Caco-2 (cell line): ENCODE measurements around the gene AMBRA1. TPM values are rescaled to one million over a fixed set of nuclear protein-coding genes. Genes with fewer than 3 reads are reported as not detected.

Source experiments
- BruUV-seq: library from RNA; stranded (reverse); fragments of 400-500 nt; replicated peaks from 2 replicates; lab custom pipeline; 2021; lab: Mats Ljungman, UMichigan
- CTCF ChIA-PET: fragments of 300-600 bp; sonication (Branson Sonifier 250); formaldehyde crosslinking; loops from one replicate; lab custom pipeline; 2022; ENCODE audit warnings: antibody characterized with exemption; lab: Charles Lee
- POLR2A ChIA-PET: fragments of 300-600 bp; sonication (Branson Sonifier 250); formaldehyde crosslinking; loops from one replicate; lab custom pipeline; 2022; ENCODE audit warnings: antibody characterized with exemption; lab: Charles Lee
- DNase-seq, 2 experiments: peaks; one replicate each; pipeline versions ENCODE4 v3.0.0 to v3.0.0-alpha.2; 2020 to 2022
- H3K27me3 ChIP-seq: replicated peaks from 2 replicates; pipeline ENCODE4 v1.6.0; 2011; ENCODE audit warnings: low read length; ENCODE audit not compliant: control insufficient read depth, insufficient read depth
- H3K36me3 ChIP-seq: 2 replicates; pipeline ENCODE4 v1.5.1; 2011; ENCODE audit warnings: low read length; ENCODE audit not compliant: control insufficient read depth, insufficient read depth
- H3K4me1 ChIP-seq: fragments of 250-450 bp; sonication (Bioruptor Pico); 2 replicates; pipeline ENCODE4 v1.5.1; 2020; ENCODE audit warnings: mild to moderate bottlenecking
- H3K4me3 ChIP-seq: 2 replicates; pipeline ENCODE4 v1.5.1; 2011; ENCODE audit warnings: low read depth, mild to moderate bottlenecking, control low read depth, low read length
- H3K9me3 ChIP-seq: fragments of 250-450 bp; sonication (Bioruptor Pico); 2 replicates; pipeline ENCODE4 v1.5.1; 2020; ENCODE audit warnings: mild to moderate bottlenecking, moderate library complexity
- H3K27ac Mint-ChIP-seq: one replicate; pipeline ENCODE4 v1.8.0; 2022; ENCODE audit warnings: mixed read lengths; ENCODE audit not compliant: unreplicated experiment
- H3K27me3 Mint-ChIP-seq: one replicate; pipeline ENCODE4 v1.8.0; 2022; ENCODE audit warnings: mixed read lengths; ENCODE audit not compliant: insufficient read depth, unreplicated experiment
- H3K36me3 Mint-ChIP-seq: one replicate; pipeline ENCODE4 v1.8.0; 2022; ENCODE audit warnings: mild to moderate bottlenecking, mixed read lengths; ENCODE audit not compliant: insufficient read depth, unreplicated experiment
- H3K4me1 Mint-ChIP-seq: one replicate; pipeline ENCODE4 v1.8.0; 2022; ENCODE audit warnings: low read depth, mixed read lengths; ENCODE audit not compliant: unreplicated experiment
- H3K4me3 Mint-ChIP-seq: one replicate; pipeline ENCODE4 v1.8.0; 2022; ENCODE audit warnings: mild to moderate bottlenecking, moderate library complexity, mixed read lengths; ENCODE audit not compliant: unreplicated experiment
- H3K9me3 Mint-ChIP-seq: one replicate; pipeline ENCODE4 v1.8.0; 2022; ENCODE audit warnings: mixed read lengths; ENCODE audit not compliant: unreplicated experiment
- CTCF ChIP-seq, 2 experiments: fragments of 200-600 bp in 1 of 2; IDR thresholded peaks; 1 replicate in 1 of 2; 2 replicates in 1 of 2; pipeline versions ENCODE4 v1.5.1 to v1.8.0; 2011 to 2022; ENCODE audit warnings: antibody characterized with exemption in 1 of 2, control low read depth in 1 of 2, inconsistent platforms in 1 of 2, low read depth in 1 of 2, low read length in 1 of 2, mild to moderate bottlenecking in 1 of 2, moderate library complexity in 1 of 2; ENCODE audit not compliant: insufficient read depth in 1 of 2, severe bottlenecking in 1 of 2, unreplicated experiment in 1 of 2
- intact Hi-C: fragments of 100-400 bp; cut with micrococcal nuclease; formaldehyde crosslinking; loops from one replicate; pipeline ENCODE4 v1.10.0; 2022; ENCODE audit not compliant: unreplicated experiment
- total RNA-seq: library from RNA; stranded (reverse); gene quantifications from 2 replicates; pipeline ENCODE4 v1.2.3, GENCODE V29; 2022

AMBRA1 gene
- total RNA-seq, 1 experiment from 2014 or later = 48.1 TPM

GRCh38 chr11:46390331-46391171 lies 203.3 kb downstream of the AMBRA1 start:
- Histone ChIP-seq H3K27me3 (peaks cover 6% of the 10 kb centered on the region), H3K4me1 (peaks cover 11% of the 10 kb centered on the region), H3K36me3 (no peaks in the 10 kb centered on the region), H3K4me3 (peak overlapping the region; percentile 55), H3K9me3 (no peaks in the 10 kb centered on the region)
- Mint-ChIP-seq H3K4me3 (peak overlapping the region; percentile 76), H3K27me3 (peaks cover 12% of the 10 kb centered on the region), H3K4me1 (peaks cover 19% of the 10 kb centered on the region), H3K36me3 (peaks cover 31% of the 10 kb centered on the region), H3K27ac (no peak overlapping the region), H3K9me3 (no peaks in the 10 kb centered on the region)
- no TSS peak for BruUV-seq
- no peak for DNase-seq
- CTCF ChIA-PET = interaction anchor here (1.7 to 2.5 kb wide), 2 partner anchors 7 to 153 kb away, joined by 16 to 17 read pairs; no protein-coding TSS in a partner anchor
- no peak for TF ChIP-seq CTCF (IDR thresholded peaks at IDR 0.05; ENCODE audit: insufficient read depth in 1 of 2, low read depth in 1 of 2, low read length in 1 of 2, severe bottlenecking in 1 of 2, unreplicated experiment in 1 of 2)
- intact Hi-C loops = no loop called here
- POLR2A ChIA-PET = no interaction called here

DNA sequence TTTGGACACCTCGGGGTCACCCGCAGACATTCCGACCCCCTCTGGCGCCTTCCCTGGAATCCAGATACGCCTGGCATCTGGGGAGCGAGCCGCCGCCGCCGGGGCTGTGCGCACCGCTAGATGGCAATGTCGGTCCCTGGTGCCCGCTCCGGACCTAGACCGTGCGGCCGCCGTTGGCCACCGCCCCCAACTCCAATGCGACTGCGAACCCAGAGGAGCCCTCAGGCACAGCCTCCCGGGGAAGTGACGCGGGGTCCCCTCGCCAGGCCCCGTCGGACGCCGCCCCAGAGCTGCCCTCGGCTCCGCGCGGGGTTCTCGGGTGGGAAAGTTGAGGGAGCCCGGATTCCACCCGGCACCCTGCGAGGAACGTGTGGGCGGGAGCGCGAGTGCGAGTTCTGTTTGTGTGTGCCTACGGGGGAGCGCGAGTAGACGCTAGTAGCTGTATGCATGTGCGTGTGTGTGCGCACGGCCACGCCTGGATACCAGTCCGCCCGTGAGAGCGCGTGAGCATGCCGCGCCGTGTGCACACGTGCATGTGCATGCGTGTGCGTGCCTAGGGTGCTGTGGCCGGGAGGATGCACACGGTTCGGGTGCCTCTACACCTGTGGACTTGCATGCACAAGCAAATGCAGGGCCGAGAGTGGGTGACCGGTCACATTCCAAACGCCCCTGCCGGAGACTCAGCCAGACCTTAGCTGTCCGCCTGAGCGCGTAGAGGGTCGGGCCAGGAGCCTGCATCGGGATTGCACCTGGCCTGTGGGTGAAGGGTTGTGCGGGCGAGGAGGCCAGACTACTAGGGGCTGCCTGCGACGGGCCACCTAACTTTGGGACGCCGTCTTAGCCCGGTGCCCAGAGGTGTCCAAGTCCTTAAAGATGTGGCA lies 204.1 kb downstream of the AMBRA1 start:
- peaks cover 19% of the 10 kb centered on the region for H3K4me1 Mint-ChIP-seq
- no TSS peak for BruUV-seq
- peak; percentile 90 to 95 for TF ChIP-seq CTCF (IDR thresholded peaks at IDR 0.05; ENCODE audit: insufficient read depth in 1 of 2, low read depth in 1 of 2, low read length in 1 of 2, severe bottlenecking in 1 of 2, unreplicated experiment in 1 of 2)
- H3K4me3 Mint-ChIP-seq = peak overlapping the region; percentile 76
- ChIA-PET CTCF (interaction anchor here (0.5 to 1.0 kb wide), 3 partner anchors 32 to 329 kb away, joined by 3 to 8 read pairs (median 3); no protein-coding TSS in a partner anchor), POLR2A (no interaction called here)
- H3K9me3 ChIP-seq = no peaks in the 10 kb centered on the region
- peak overlapping the region; percentile 37 for H3K4me3 ChIP-seq
- intact Hi-C loops = loop anchor here (1.0 to 2.0 kb wide), 3 partner anchors 8 to 149 kb away; partner anchors contain the start of gene MDK
- no peaks in the 10 kb centered on the region for H3K9me3 Mint-ChIP-seq
- DNase-seq = peak; percentile 79 to 88
- H3K4me1 ChIP-seq = peaks cover 11% of the 10 kb centered on the region
- no peak overlapping the region for H3K27ac Mint-ChIP-seq
- peaks cover 6% of the 10 kb centered on the region for H3K27me3 ChIP-seq
- peaks cover 12% of the 10 kb centered on the region for H3K27me3 Mint-ChIP-seq
- H3K36me3 Mint-ChIP-seq = peaks cover 28% of the 10 kb centered on the region
- no peaks in the 10 kb centered on the region for H3K36me3 ChIP-seq
